GM23338 (cell line): ENCODE results near the gene IDNK. TPM values are rescaled to one million over a fixed set of nuclear protein-coding genes. Genes with fewer than 3 reads are reported as not detected.

Experiments used
- ATAC-seq: fragments of 200-7000 bp; cut with Tn5 transposase; 3 replicates; pipeline ENCODE4 v1.9.1; 2020
- DNase-seq: peaks from one replicate; pipeline ENCODE4 v3.0.0-alpha.2; 2015; ENCODE audit warnings: low spot score
- H2AFZ ChIP-seq: fragments of 200-600 bp; sonication (generic); 2 replicates; pipeline ENCODE4 v1.8.0; 2016; ENCODE audit warnings: antibody characterized with exemption, mild to moderate bottlenecking, moderate library complexity
- H3F3A ChIP-seq: fragments of 200-600 bp; sonication (generic); replicated peaks from 2 replicates; pipeline ENCODE4 v1.8.0; 2017; ENCODE audit warnings: antibody characterized with exemption, mixed run types, low read depth
- H3K27ac ChIP-seq: fragments of 200-600 bp; sonication (generic); 2 replicates; pipeline ENCODE4 v1.6.1; 2016; ENCODE audit warnings: low read depth
- H3K27me3 ChIP-seq: fragments of 200-600 bp; sonication (generic); 2 replicates; pipeline ENCODE4 v1.8.0; 2016; ENCODE audit warnings: mild to moderate bottlenecking, mixed run types, moderate library complexity; ENCODE audit not compliant: insufficient read depth
- H3K36me3 ChIP-seq: fragments of 200-600 bp; sonication (generic); 2 replicates; pipeline ENCODE4 v1.8.0; 2016; ENCODE audit warnings: mild to moderate bottlenecking; ENCODE audit not compliant: insufficient read depth
- H3K4me1 ChIP-seq: fragments of 200-600 bp; sonication (generic); 2 replicates; pipeline ENCODE4 v1.8.0; 2016; ENCODE audit warnings: mild to moderate bottlenecking, moderate library complexity; ENCODE audit not compliant: insufficient read depth
- H3K4me2 ChIP-seq: fragments of 200-600 bp; sonication (generic); 2 replicates; pipeline ENCODE4 v1.7.1; 2017; ENCODE audit warnings: mixed run types
- H3K4me3 ChIP-seq: fragments of 200-600 bp; sonication (generic); 2 replicates; pipeline ENCODE4 v1.6.1; 2016; ENCODE audit warnings: mixed run types
- H3K79me2 ChIP-seq: fragments of 200-600 bp; sonication (generic); replicated peaks from 2 replicates; pipeline ENCODE4 v1.8.0; 2017; ENCODE audit warnings: mild to moderate bottlenecking; ENCODE audit not compliant: insufficient read depth
- H3K9me2 ChIP-seq: fragments of 200-600 bp; sonication (generic); 2 replicates; pipeline ENCODE4 v1.8.0; 2017; ENCODE audit not compliant: insufficient read depth
- H4K20me1 ChIP-seq: fragments of 200-600 bp; sonication (generic); replicated peaks from 2 replicates; pipeline ENCODE4 v1.8.0; 2017; ENCODE audit warnings: mild to moderate bottlenecking; ENCODE audit not compliant: insufficient read depth
- H3K27ac Mint-ChIP-seq: 2 replicates; pipeline ENCODE4 v1.8.0; 2020; ENCODE audit warnings: inconsistent platforms, mild to moderate bottlenecking, moderate library complexity, mixed read lengths
- H3K27me3 Mint-ChIP-seq: 3 replicates; pipeline ENCODE4 v1.8.0; 2022; ENCODE audit warnings: low read depth, mild to moderate bottlenecking, moderate library complexity, mixed read lengths, inconsistent platforms; ENCODE audit not compliant: insufficient read depth, poor library complexity
- H3K36me3 Mint-ChIP-seq: 3 replicates; pipeline ENCODE4 v1.8.0; 2021; ENCODE audit warnings: low read depth, mild to moderate bottlenecking, inconsistent platforms, moderate library complexity, mixed read lengths
- H3K4me1 Mint-ChIP-seq: 3 replicates; pipeline ENCODE4 v1.8.0; 2020; ENCODE audit warnings: mild to moderate bottlenecking, inconsistent platforms, mixed read lengths
- H3K4me3 Mint-ChIP-seq: 3 replicates; pipeline ENCODE4 v1.8.0; 2021; ENCODE audit warnings: moderate library complexity, mild to moderate bottlenecking, inconsistent platforms, mixed read lengths
- H3K9me3 Mint-ChIP-seq: 3 replicates; pipeline ENCODE4 v1.8.0; 2020; ENCODE audit warnings: moderate library complexity, mild to moderate bottlenecking, inconsistent platforms, mixed read lengths
- ETS1 ChIP-seq: IDR thresholded peaks from 2 replicates; pipeline ENCODE4 v1.6.1; 2016; ENCODE audit warnings: antibody characterized with exemption
- EZH2 ChIP-seq: fragments of 200-600 bp; sonication (generic); IDR thresholded peaks from one replicate; pipeline ENCODE4 v1.8.0; 2017; ENCODE audit warnings: antibody characterized with exemption, mild to moderate bottlenecking, low read depth; ENCODE audit not compliant: unreplicated experiment
- polyA plus RNA-seq: library from polyadenylated mRNA; unstranded; fragments of >200 nt; fragmentation: Nextera tagmentation; extraction: Ambion mirVana; gene quantifications from 2 replicates; pipeline ENCODE4 v1.2.1, GENCODE V29; 2016
- total RNA-seq: library from RNA; depleted of rRNA; stranded (reverse); fragments of >200 nt; shearing (Covaris generic); gene quantifications from 2 replicates; pipeline ENCODE4 v1.2.3, GENCODE V29; 2014
- TF ChIP-seq, protein P1 (sequence below): IDR thresholded peaks from one replicate; pipeline ENCODE4 v1.6.1; 2018; ENCODE audit warnings: antibody characterized with exemption; ENCODE audit not compliant: unreplicated experiment
- TF ChIP-seq, protein P2 (sequence below), 2 experiments: fragments of 200-600 bp in 1 of 2; sonication (generic) in 1 of 2; conservative IDR thresholded peaks; 2 replicates each; pipeline versions ENCODE4 v1.5.1 to v1.6.1; 2016 to 2017; ENCODE audit warnings: antibody characterized with exemption in 2 of 2, low read depth in 2 of 2, mild to moderate bottlenecking in 2 of 2, moderate library complexity in 1 of 2

The IDNK gene
- total and polyA plus RNA-seq, 2 experiments from 2014 or later, result 0.21 to 0.94 TPM

DNA sequence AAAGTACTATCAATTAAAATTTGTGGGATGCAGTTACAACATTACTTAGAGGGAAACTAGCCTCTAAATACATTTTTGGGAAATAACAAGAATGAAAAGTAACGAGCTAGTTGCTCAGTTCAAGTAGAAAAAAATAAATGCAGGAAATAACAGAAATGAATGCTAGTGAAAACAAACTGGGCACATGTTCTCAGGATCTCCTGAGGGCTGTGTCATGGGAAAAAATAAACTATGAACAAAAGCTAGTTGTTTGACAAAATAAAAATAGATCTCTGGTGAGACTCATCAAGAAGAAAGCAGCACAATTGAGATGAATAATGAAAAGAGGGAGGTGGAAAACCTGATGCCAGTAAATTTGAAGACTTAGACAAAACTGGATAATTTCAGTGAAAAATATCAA, 16.3 kb downstream of the IDNK start:
- Histone ChIP-seq H4K20me1 (no peaks in the 10 kb centered on the region), H3K27me3 (no peaks in the 10 kb centered on the region), H3K36me3 (no peaks in the 10 kb centered on the region), H3K4me3 (no peak overlapping the region), H3F3A (no peaks in the 10 kb centered on the region), H3K4me1 (no peaks in the 10 kb centered on the region), H3K4me2 (no peak overlapping the region), H3K79me2 (no peaks in the 10 kb centered on the region), H3K9me2 (no peaks in the 10 kb centered on the region), H2AFZ (no peak overlapping the region), H3K27ac (no peak overlapping the region)
- Mint-ChIP-seq H3K27me3 (no peaks in the 10 kb centered on the region), H3K4me3 (no peak overlapping the region), H3K4me1 (no peaks in the 10 kb centered on the region), H3K36me3 (no peaks in the 10 kb centered on the region), H3K9me3 (no peaks in the 10 kb centered on the region), H3K27ac (no peak overlapping the region)
- TF ChIP-seq, protein P1, sequence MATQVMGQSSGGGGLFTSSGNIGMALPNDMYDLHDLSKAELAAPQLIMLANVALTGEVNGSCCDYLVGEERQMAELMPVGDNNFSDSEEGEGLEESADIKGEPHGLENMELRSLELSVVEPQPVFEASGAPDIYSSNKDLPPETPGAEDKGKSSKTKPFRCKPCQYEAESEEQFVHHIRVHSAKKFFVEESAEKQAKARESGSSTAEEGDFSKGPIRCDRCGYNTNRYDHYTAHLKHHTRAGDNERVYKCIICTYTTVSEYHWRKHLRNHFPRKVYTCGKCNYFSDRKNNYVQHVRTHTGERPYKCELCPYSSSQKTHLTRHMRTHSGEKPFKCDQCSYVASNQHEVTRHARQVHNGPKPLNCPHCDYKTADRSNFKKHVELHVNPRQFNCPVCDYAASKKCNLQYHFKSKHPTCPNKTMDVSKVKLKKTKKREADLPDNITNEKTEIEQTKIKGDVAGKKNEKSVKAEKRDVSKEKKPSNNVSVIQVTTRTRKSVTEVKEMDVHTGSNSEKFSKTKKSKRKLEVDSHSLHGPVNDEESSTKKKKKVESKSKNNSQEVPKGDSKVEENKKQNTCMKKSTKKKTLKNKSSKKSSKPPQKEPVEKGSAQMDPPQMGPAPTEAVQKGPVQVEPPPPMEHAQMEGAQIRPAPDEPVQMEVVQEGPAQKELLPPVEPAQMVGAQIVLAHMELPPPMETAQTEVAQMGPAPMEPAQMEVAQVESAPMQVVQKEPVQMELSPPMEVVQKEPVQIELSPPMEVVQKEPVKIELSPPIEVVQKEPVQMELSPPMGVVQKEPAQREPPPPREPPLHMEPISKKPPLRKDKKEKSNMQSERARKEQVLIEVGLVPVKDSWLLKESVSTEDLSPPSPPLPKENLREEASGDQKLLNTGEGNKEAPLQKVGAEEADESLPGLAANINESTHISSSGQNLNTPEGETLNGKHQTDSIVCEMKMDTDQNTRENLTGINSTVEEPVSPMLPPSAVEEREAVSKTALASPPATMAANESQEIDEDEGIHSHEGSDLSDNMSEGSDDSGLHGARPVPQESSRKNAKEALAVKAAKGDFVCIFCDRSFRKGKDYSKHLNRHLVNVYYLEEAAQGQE, result no peak
- TF ChIP-seq ETS1, result no peak
- TF ChIP-seq, protein P2, sequence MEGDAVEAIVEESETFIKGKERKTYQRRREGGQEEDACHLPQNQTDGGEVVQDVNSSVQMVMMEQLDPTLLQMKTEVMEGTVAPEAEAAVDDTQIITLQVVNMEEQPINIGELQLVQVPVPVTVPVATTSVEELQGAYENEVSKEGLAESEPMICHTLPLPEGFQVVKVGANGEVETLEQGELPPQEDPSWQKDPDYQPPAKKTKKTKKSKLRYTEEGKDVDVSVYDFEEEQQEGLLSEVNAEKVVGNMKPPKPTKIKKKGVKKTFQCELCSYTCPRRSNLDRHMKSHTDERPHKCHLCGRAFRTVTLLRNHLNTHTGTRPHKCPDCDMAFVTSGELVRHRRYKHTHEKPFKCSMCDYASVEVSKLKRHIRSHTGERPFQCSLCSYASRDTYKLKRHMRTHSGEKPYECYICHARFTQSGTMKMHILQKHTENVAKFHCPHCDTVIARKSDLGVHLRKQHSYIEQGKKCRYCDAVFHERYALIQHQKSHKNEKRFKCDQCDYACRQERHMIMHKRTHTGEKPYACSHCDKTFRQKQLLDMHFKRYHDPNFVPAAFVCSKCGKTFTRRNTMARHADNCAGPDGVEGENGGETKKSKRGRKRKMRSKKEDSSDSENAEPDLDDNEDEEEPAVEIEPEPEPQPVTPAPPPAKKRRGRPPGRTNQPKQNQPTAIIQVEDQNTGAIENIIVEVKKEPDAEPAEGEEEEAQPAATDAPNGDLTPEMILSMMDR (conservative IDR thresholded peaks at IDR 0.05; ENCODE audit: low read depth in 2 of 2), result no peak
- TF ChIP-seq EZH2, result no peak
- ATAC-seq, result no peak
- no peak for DNase-seq

DNA sequence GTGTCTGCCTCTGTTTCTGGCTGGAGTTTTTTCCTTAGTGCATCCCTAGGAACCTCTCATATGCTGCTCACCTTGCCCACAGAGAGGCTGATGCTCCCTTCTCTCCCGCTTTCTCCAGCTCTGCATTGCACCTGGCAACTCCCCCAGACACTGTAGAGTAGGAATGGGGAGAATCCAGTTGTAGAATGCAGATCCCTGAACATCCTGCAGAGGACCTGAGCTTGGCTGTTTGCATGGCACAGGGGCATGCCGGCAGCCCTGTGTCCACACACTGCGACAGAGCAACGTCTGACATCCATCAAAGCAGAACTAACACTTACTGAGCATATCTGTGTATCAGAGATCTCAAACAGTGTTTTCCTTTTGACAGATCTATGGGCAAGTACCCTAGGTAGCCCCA, 19.9 kb downstream of the IDNK start:
- no peak overlapping the region for H2AFZ ChIP-seq
- DNase-seq (peak; percentile 17), ATAC-seq (peak; percentile 89)
- Mint-ChIP-seq H3K9me3 (no peaks in the 10 kb centered on the region; the same call in 2 of the 3 replicates), H3K4me1 (no peaks in the 10 kb centered on the region; the same call in 1 of the 3 replicates), H3K27ac (no peak overlapping the region), H3K27me3 (peaks cover 4% of the 10 kb centered on the region), H3K36me3 (peaks cover 4% of the 10 kb centered on the region; the same call in 1 of the 3 replicates), H3K4me3 (no peak overlapping the region)
- H3K27me3 ChIP-seq, result no peaks in the 10 kb centered on the region
- no peaks in the 10 kb centered on the region for H4K20me1 ChIP-seq
- H3K9me2 ChIP-seq, result no peaks in the 10 kb centered on the region
- no peak overlapping the region for H3K27ac ChIP-seq
- H3K4me2 ChIP-seq, result no peak overlapping the region
- H3K79me2 ChIP-seq, result no peaks in the 10 kb centered on the region
- no peaks in the 10 kb centered on the region for H3F3A ChIP-seq
- no peaks in the 10 kb centered on the region for H3K4me1 ChIP-seq
- no peaks in the 10 kb centered on the region for H3K36me3 ChIP-seq
- TF ChIP-seq, protein P2 (conservative IDR thresholded peaks at IDR 0.05; ENCODE audit: low read depth in 2 of 2), result 0 out of 4 replicates have a peak, but pooled peaks of 1 of the 2 experiments have one; percentile 6
- no peak for TF ChIP-seq EZH2
- no peak overlapping the region for H3K4me3 ChIP-seq
